K562 (cell line): Measurements from ENCODE around the gene GOLPH3L. TPM values are rescaled to one million over a fixed set of nuclear protein-coding genes. Genes with fewer than 3 reads are reported as not detected.
A peak's percentile ranks its signal among the peaks of the same experiment; 100 is the strongest.

Experiments used
- CBX3 ChIP-seq, 2 experiments: IDR thresholded peaks; 1 replicate in 1 of 2; 2 replicates in 1 of 2; pipeline ENCODE4 v1.6.1; 2012; ENCODE audit warnings: inconsistent platforms in 2 of 2, low read length in 2 of 2, borderline replicate concordance in 1 of 2, control low read depth in 1 of 2
- CC2D1A ChIP-seq: fragments of 450-650 bp; IDR thresholded peaks from 2 replicates; pipeline ENCODE4 v1.6.1; 2017; ENCODE audit warnings: mild to moderate bottlenecking
- EP400 ChIP-seq: fragments of 450-650 bp; IDR thresholded peaks from 2 replicates; pipeline ENCODE4 v1.6.1; 2017; ENCODE audit warnings: antibody characterized with exemption, mild to moderate bottlenecking, moderate library complexity
- GABPA ChIP-seq: fragments of 200-800 bp; sonication (Bioruptor generic); conservative IDR thresholded peaks from 2 replicates; pipeline ENCODE4 v1.6.1; 2016; ENCODE audit warnings: low read depth, missing genetic modification characterization, missing compliant biosample characterization
- GMEB1 ChIP-seq: fragments of 250-450 bp; sonication (Bioruptor Pico); IDR thresholded peaks from 2 replicates; pipeline ENCODE4 v1.4.0; 2020; ENCODE audit warnings: mild to moderate bottlenecking
- HDAC8 ChIP-seq: fragments of 450-650 bp; IDR thresholded peaks from 2 replicates; pipeline ENCODE4 v1.6.1; 2016; ENCODE audit warnings: mild to moderate bottlenecking, missing genetic modification characterization, moderate library complexity, missing compliant biosample characterization
- HNRNPH1 ChIP-seq: fragments of 200-400 bp; formaldehyde crosslinking; optimal IDR thresholded peaks from 2 replicates; pipeline ENCODE3; 2017; ENCODE audit warnings: low read depth, mild to moderate bottlenecking, low read length, moderate library complexity
- MAFK ChIP-seq: IDR thresholded peaks from 2 replicates; pipeline ENCODE4 v1.6.1; 2011; ENCODE audit warnings: low read length, improper control_type of control experiment
- MLLT1 ChIP-seq, 2 experiments: fragments of 450-650 bp; IDR thresholded peaks; 2 replicates each; pipeline ENCODE4 v1.6.1; 2016
- NEUROD1 ChIP-seq: fragments of 150-350 bp; IDR thresholded peaks from 2 replicates; pipeline ENCODE4 v1.6.1; 2014; ENCODE audit warnings: borderline replicate concordance, low read length, low read depth; ENCODE audit not compliant: partially characterized antibody
- NR2F6 ChIP-seq: fragments of 450-650 bp; formaldehyde crosslinking; IDR thresholded peaks from 2 replicates; pipeline ENCODE4 v1.4.0; 2020; ENCODE audit warnings: mild to moderate bottlenecking
- POLR2A ChIP-seq: fragments of 450-650 bp; conservative IDR thresholded peaks from 2 replicates; pipeline ENCODE4 v1.6.1; 2016
- RBM17 ChIP-seq: fragments of 200-400 bp; formaldehyde crosslinking; IDR thresholded peaks from 2 replicates; pipeline ENCODE4 v1.6.1; 2017; ENCODE audit warnings: low read depth, mild to moderate bottlenecking, low read length, borderline replicate concordance
- RFX5 ChIP-seq: IDR thresholded peaks from 2 replicates; pipeline ENCODE4 v1.6.1; 2011; ENCODE audit warnings: low read depth, mild to moderate bottlenecking, improper control_type of control experiment, low read length
- RUNX1 ChIP-seq: sonication (generic); IDR thresholded peaks from 2 replicates; pipeline ENCODE4 v1.6.1; 2016; ENCODE audit warnings: antibody characterized with exemption, low read depth
- SMARCA4 ChIP-seq: fragments of 450-650 bp; IDR thresholded peaks from 2 replicates; pipeline ENCODE4 v1.6.1; 2016
- SMARCA5 ChIP-seq: fragments of 450-650 bp; IDR thresholded peaks from 2 replicates; pipeline ENCODE4 v1.6.1; 2016
- STAT5B ChIP-seq: fragments of 250-450 bp; sonication (Bioruptor Pico); IDR thresholded peaks from 2 replicates; pipeline ENCODE4 v1.8.0; 2021; ENCODE audit warnings: mild to moderate bottlenecking, inconsistent platforms
- TAF15 ChIP-seq: fragments of 200-400 bp; formaldehyde crosslinking; IDR thresholded peaks from 2 replicates; pipeline ENCODE4 v1.6.1; 2017; ENCODE audit warnings: mild to moderate bottlenecking, low read depth, low read length, moderate library complexity
- TCF7 ChIP-seq: sonication (generic); IDR thresholded peaks from 2 replicates; pipeline ENCODE4 v1.6.1; 2016; ENCODE audit warnings: antibody characterized with exemption, borderline replicate concordance
- TFAM ChIP-seq: fragments of 250-450 bp; sonication (Bioruptor Pico); conservative IDR thresholded peaks from 2 replicates; pipeline ENCODE4 v1.5.0; 2021; ENCODE audit warnings: mild to moderate bottlenecking, moderate library complexity
- TRIM28 ChIP-seq: fragments of 450-650 bp; IDR thresholded peaks from 2 replicates; pipeline ENCODE4 v1.6.1; 2017
- ZMIZ1 ChIP-seq, 2 experiments: fragments of 150-350 bp in 1 of 2; IDR thresholded peaks; 2 replicates each; pipeline ENCODE4 v1.6.1; 2012 to 2016; ENCODE audit warnings: low read depth in 2 of 2, low read length in 2 of 2, mild to moderate bottlenecking in 1 of 2, moderate library complexity in 1 of 2
- ZSCAN29 ChIP-seq: fragments of 450-650 bp; IDR thresholded peaks from 2 replicates; pipeline ENCODE4 v1.6.1; 2017
- polyA plus RNA-seq, 8 experiments: library from polyadenylated mRNA; depleted of rRNA in 4 of 8; stranded (reverse) in 5 of 8; unstranded in 3 of 8; fragments of >200 nt; fragmentation: Nextera tagmentation in 2 of 8; fragmentation: Illumina TruSeq in 1 of 8; extraction: Ambion mirVana in 2 of 8; extraction: Trizol in 1 of 8; gene quantifications; 2 replicates each; pipeline versions ENCODE4 v1.2.1 to v1.2.3, GENCODE V29; 2011 to 2014; ENCODE audit warnings: inconsistent platforms in 1 of 8, missing spikeins in 1 of 8
- total RNA-seq, 7 experiments: library from RNA; depleted of rRNA in 6 of 7; stranded (reverse); fragments of >200 nt in 6 of 7; fragmentation: Illumina TruSeq in 2 of 7; extraction: Trizol in 2 of 7; gene quantifications; 2 replicates each; pipeline versions ENCODE4 v1.2.1 to v1.2.3, GENCODE V29; 2011 to 2021; ENCODE audit warnings: low replicate concordance in 1 of 7

GOLPH3L gene
- total and polyA plus RNA-seq, 9 of the 15 experiments (the other 6 are each of a cell fraction or from before 2014, with no cell fraction given): 8.1 to 42.1 (median 21.6) TPM

- TF ChIP-seq ZMIZ1 (IDR thresholded peaks at IDR 0.05; ENCODE audit: low read depth in 2 of 2, low read length in 2 of 2): no peak
- peak; percentile 82; the same call in 1 of the 2 replicates for TF ChIP-seq CC2D1A
- no peak for TF ChIP-seq SMARCA5
- TF ChIP-seq TFAM: no peak
- TF ChIP-seq TRIM28: no peak; the same call in 1 of the 2 replicates
- no peak for TF ChIP-seq MAFK
- TF ChIP-seq POLR2A: peak; percentile 76
- no peak for TF ChIP-seq HNRNPH1
- peak; percentile 55; the same call in 1 of the 2 replicates for TF ChIP-seq GABPA (tag)
- no peak for TF ChIP-seq RUNX1
- TF ChIP-seq TAF15: no peak
- TF ChIP-seq RBM17: no peak
- TF ChIP-seq HDAC8: no peak
- TF ChIP-seq ZSCAN29: no peak
- no peak for TF ChIP-seq TCF7
- peak in 1 of 2 experiments; percentile 30; a peak in 1 of 4 replicates for TF ChIP-seq MLLT1 (IDR thresholded peaks at IDR 0.05)
- TF ChIP-seq NEUROD1: peak; percentile 91
- TF ChIP-seq EP400: peak; percentile 82
- TF ChIP-seq CBX3 (IDR thresholded peaks at IDR 0.05; ENCODE audit: borderline replicate concordance in 1 of 2, low read length in 2 of 2): no peak
- no peak for TF ChIP-seq NR2F6 (CRISPR knock-in tag)
- peak; percentile 81 for TF ChIP-seq RFX5
- no peak for TF ChIP-seq GMEB1 (CRISPR knock-in tag)
- no peak for TF ChIP-seq STAT5B (CRISPR knock-in tag)
- TF ChIP-seq SMARCA4: no peak
Observed at GRCh38 chr1:150696995-150697927, at the start of gene GOLPH3L (continued).
